Left ventricle myocardium inferior (tissue), 1 donor: ENCODE results near the gene CTBP2. TPM values are rescaled to one million over a fixed set of nuclear protein-coding genes. Genes with fewer than 3 reads are reported as not detected.

Experiments
- DNase-seq: peaks from one replicate; pipeline ENCODE4 v3.0.0-alpha.2; 2020
- H3K27ac ChIP-seq: fragments of 200-600 bp; replicated peaks from 2 replicates; pipeline ENCODE4 v1.8.0; 2021
- H3K27me3 ChIP-seq: fragments of 200-600 bp; 2 replicates; pipeline ENCODE4 v1.8.0; 2021; ENCODE audit warnings: low read depth
- H3K36me3 ChIP-seq: fragments of 200-600 bp; 2 replicates; pipeline ENCODE4 v1.8.0; 2021
- H3K4me1 ChIP-seq: fragments of 200-600 bp; 2 replicates; pipeline ENCODE4 v1.8.0; 2021
- H3K4me3 ChIP-seq: fragments of 200-600 bp; 2 replicates; pipeline ENCODE4 v1.8.0; 2021; ENCODE audit warnings: mild to moderate bottlenecking, moderate library complexity
- H3K9me3 ChIP-seq: fragments of 200-600 bp; replicated peaks from 2 replicates; pipeline ENCODE4 v1.8.0; 2021
- CTCF ChIP-seq: fragments of 200-600 bp; IDR thresholded peaks from 2 replicates; pipeline ENCODE4 v1.8.0; 2021; ENCODE audit warnings: antibody characterized with exemption, mild to moderate bottlenecking, borderline replicate concordance
- intact Hi-C: fragments of 100-400 bp; cut with micrococcal nuclease; formaldehyde crosslinking; loops from one replicate; pipeline ENCODE4 v1.11.0; 2022
- total RNA-seq: library from RNA; stranded (reverse); fragmentation: NEBNext Ultra II Directional; extraction: Animal tissue kit (Norgen Biotek cat#: 25700); gene quantifications from one replicate; pipeline ENCODE4 v1.2.1, GENCODE V29; 2021
- donor health status: DM: no; HTN: yes; CAD: no; lungs with severe emphysema.

The CTBP2 gene
- total RNA-seq, 1 donor from 2014 or later = 29.1 TPM

GRCh38 chr10:125054216-125054615, 106.1 kb downstream of the CTBP2 start:
- no peak overlapping the region for H3K4me3 ChIP-seq
- H3K4me1 ChIP-seq = peaks cover 96% of the 10 kb centered on the region
- no peak for DNase-seq
- H3K27me3 ChIP-seq = no peaks in the 10 kb centered on the region
- H3K9me3 ChIP-seq = no peaks in the 10 kb centered on the region
- no peak overlapping the region for H3K27ac ChIP-seq
- intact Hi-C loops = no loop called here
- no peaks in the 10 kb centered on the region for H3K36me3 ChIP-seq
- no peak for TF ChIP-seq CTCF

GRCh38 chr10:125052146-125052545, 108.2 kb downstream of the CTBP2 start:
- Histone ChIP-seq H3K36me3 (no peaks in the 10 kb centered on the region), H3K4me1 (peaks cover 94% of the 10 kb centered on the region), H3K9me3 (no peaks in the 10 kb centered on the region), H3K27me3 (no peaks in the 10 kb centered on the region), H3K27ac (no peak overlapping the region), H3K4me3 (no peak overlapping the region)
- DNase-seq = no peak
- no peak for TF ChIP-seq CTCF
- intact Hi-C loops = no loop called here

GRCh38 chr10:125050383-125050782, 110.0 kb downstream of the CTBP2 start:
- TF ChIP-seq CTCF = no peak
- intact Hi-C loops = no loop called here
- no peak overlapping the region for H3K27ac ChIP-seq
- H3K4me1 ChIP-seq = peaks cover 90% of the 10 kb centered on the region
- H3K4me3 ChIP-seq = no peak overlapping the region
- no peaks in the 10 kb centered on the region for H3K27me3 ChIP-seq
- DNase-seq = no peak
- H3K9me3 ChIP-seq = no peaks in the 10 kb centered on the region
- H3K36me3 ChIP-seq = no peaks in the 10 kb centered on the region

GRCh38 chr10:125049216-125049881, 111.0 kb downstream of the CTBP2 start:
- Histone ChIP-seq H3K36me3 (no peaks in the 10 kb centered on the region), H3K9me3 (no peaks in the 10 kb centered on the region), H3K27ac (no peak overlapping the region), H3K4me3 (no peak overlapping the region), H3K4me1 (peaks cover 90% of the 10 kb centered on the region), H3K27me3 (no peaks in the 10 kb centered on the region)
- intact Hi-C loops = loop anchor here (10.0 kb wide), 2 partner anchors 55 to 105 kb away; no protein-coding TSS in a partner anchor
- DNase-seq = no peak
- no peak for TF ChIP-seq CTCF

- Histone ChIP-seq H3K4me1 (peaks cover 90% of the 10 kb centered on the region), H3K4me3 (peak overlapping the region; percentile 7), H3K27me3 (no peaks in the 10 kb centered on the region), H3K9me3 (no peaks in the 10 kb centered on the region), H3K27ac (peak overlapping the region; percentile 51), H3K36me3 (no peaks in the 10 kb centered on the region)
- intact Hi-C loops = loop anchor here (10.0 kb wide), 2 partner anchors 53 to 107 kb away; no protein-coding TSS in a partner anchor
- TF ChIP-seq CTCF = peak; percentile 99
- peak; percentile 87 for DNase-seq
Measured at GRCh38 chr10:125048094-125048864, 112.1 kb downstream of the CTBP2 start.
